Measurements from ENCODE around the gene DDX10.

Gene DDX10

DNA sequence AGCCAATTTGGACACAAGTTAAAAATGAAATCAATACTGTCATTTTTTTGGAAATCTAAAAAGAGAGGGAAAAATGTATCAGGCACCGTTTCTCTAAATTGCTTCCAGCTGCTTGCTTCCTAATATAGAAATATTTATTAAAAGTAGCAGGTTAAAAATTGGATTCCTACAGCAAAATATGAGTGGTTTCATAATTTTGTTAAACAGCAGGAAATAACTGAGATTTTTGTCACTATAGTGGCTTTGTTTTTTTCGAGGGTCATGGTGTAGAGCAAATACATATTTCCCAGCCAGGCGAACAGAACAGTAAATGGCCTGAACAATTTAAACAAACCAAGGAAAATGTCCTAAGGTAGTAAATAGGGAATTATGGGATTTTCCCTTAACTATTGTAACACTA, 159.7 kb downstream of the DDX10 start:
- intact Hi-C loops (cut with DNase I; ENCODE audit: low total_unique reads): no loop called here
- peaks cover 0 to 11% (median 0%) of the 10 kb centered on the region in 4 donors for H3K4me1 ChIP-seq
- no peak overlapping the region for H3K27ac ChIP-seq
- TF ChIP-seq, protein P1, sequence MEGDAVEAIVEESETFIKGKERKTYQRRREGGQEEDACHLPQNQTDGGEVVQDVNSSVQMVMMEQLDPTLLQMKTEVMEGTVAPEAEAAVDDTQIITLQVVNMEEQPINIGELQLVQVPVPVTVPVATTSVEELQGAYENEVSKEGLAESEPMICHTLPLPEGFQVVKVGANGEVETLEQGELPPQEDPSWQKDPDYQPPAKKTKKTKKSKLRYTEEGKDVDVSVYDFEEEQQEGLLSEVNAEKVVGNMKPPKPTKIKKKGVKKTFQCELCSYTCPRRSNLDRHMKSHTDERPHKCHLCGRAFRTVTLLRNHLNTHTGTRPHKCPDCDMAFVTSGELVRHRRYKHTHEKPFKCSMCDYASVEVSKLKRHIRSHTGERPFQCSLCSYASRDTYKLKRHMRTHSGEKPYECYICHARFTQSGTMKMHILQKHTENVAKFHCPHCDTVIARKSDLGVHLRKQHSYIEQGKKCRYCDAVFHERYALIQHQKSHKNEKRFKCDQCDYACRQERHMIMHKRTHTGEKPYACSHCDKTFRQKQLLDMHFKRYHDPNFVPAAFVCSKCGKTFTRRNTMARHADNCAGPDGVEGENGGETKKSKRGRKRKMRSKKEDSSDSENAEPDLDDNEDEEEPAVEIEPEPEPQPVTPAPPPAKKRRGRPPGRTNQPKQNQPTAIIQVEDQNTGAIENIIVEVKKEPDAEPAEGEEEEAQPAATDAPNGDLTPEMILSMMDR (IDR thresholded peaks at IDR 0.05): no peak
- H3K27me3 ChIP-seq: no peaks in the 10 kb centered on the region
- peaks cover 0 to 4% (median 2%) of the 10 kb centered on the region in 3 donors for H3K9me3 ChIP-seq
- no peaks in the 10 kb centered on the region for H3K36me3 ChIP-seq
- no peak overlapping the region for H3K4me3 ChIP-seq
- no peak for DNase-seq

DNA sequence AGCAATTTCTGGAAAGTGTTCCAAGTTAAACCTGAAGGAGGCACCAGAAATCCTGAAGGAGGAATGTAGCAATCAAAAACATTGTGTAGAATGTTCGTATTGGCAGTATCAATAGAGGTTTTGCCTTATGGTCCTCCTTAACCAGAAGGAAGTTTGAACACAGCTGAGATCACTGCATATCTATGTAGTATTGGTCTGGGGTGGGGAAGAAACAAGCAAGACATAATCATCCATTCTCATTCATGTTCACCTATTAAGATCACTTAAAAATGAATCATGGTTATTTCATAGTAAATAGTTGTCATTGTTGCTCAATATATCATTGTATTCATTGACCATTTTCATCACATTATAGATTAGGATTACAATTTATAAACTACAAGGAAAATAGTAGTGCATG, 160.5 kb downstream of the DDX10 start:
- no peak overlapping the region for H3K27ac ChIP-seq
- TF ChIP-seq, protein P1 (IDR thresholded peaks at IDR 0.05): no peak
- H3K9me3 ChIP-seq: peaks cover 0 to 11% (median 2%) of the 10 kb centered on the region in 3 donors
- no peaks in the 10 kb centered on the region for H3K27me3 ChIP-seq
- peaks cover 0 to 11% (median 0%) of the 10 kb centered on the region in 4 donors for H3K4me1 ChIP-seq
- H3K36me3 ChIP-seq: no peaks in the 10 kb centered on the region
- H3K4me3 ChIP-seq: no peak overlapping the region
- no peak for DNase-seq
- intact Hi-C loops (cut with DNase I; ENCODE audit: low total_unique reads): no loop called here

DNA sequence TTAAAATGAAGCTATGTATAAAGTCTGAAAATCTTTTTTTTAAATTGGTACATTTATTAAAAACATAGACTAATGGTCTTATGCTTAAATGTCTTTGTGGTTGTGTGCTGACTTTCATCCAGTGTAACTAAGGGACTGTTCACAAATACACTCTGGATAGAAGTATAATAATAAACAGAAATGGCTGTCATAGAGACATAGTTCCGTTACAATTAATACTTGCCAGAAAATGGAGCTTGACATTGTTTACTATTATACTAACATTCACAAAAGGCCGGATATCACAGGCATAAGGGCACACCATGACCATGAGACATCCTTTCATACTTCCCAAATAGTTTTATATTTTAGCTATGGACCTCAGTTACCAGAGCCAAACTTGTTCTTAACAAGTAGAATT, 161.3 kb downstream of the DDX10 start:
- TF ChIP-seq, protein P1 (IDR thresholded peaks at IDR 0.05): no peak
- peaks cover 0 to 11% (median 2%) of the 10 kb centered on the region in 3 donors for H3K9me3 ChIP-seq
- H3K36me3 ChIP-seq: no peaks in the 10 kb centered on the region
- peaks cover 0 to 11% (median 0%) of the 10 kb centered on the region in 4 donors for H3K4me1 ChIP-seq
- no peak for DNase-seq
- no peaks in the 10 kb centered on the region for H3K27me3 ChIP-seq
- no peak overlapping the region for H3K27ac ChIP-seq
- intact Hi-C loops (cut with DNase I; ENCODE audit: low total_unique reads): no loop called here
- no peak overlapping the region for H3K4me3 ChIP-seq

DNA sequence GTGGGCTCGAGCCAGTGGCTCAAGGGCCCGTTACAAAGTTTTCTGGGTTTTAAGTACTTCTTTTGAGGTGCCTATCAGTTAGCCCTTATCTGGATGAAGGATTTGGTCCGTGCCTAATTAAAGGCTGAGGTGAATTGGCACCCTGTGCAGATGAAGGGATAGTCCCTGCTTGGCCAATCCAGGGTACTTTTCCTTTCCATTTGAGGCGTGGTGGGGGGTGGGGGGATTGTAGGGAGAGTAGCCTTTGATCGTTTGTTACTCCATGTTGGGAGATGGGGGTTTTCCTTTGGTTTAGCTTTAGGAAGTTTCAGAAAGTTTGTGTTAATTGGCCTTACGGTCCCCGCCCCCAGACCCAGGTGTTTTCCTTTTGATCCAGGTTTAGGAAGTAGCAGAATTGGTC, 170.8 kb downstream of the DDX10 start:
- peaks cover 0 to 15% (median 8%) of the 10 kb centered on the region in 3 donors for H3K36me3 ChIP-seq
- H3K4me3 ChIP-seq: no peak overlapping the region
- DNase-seq: no peak
- intact Hi-C loops (cut with DNase I; ENCODE audit: low total_unique reads): no loop called here
- H3K27me3 ChIP-seq: no peaks in the 10 kb centered on the region
- no peak overlapping the region for H3K27ac ChIP-seq
- H3K9me3 ChIP-seq: no peaks in the 10 kb centered on the region
- TF ChIP-seq, protein P1 (IDR thresholded peaks at IDR 0.05): no peak
- H3K4me1 ChIP-seq: no peaks in the 10 kb centered on the region

DNA sequence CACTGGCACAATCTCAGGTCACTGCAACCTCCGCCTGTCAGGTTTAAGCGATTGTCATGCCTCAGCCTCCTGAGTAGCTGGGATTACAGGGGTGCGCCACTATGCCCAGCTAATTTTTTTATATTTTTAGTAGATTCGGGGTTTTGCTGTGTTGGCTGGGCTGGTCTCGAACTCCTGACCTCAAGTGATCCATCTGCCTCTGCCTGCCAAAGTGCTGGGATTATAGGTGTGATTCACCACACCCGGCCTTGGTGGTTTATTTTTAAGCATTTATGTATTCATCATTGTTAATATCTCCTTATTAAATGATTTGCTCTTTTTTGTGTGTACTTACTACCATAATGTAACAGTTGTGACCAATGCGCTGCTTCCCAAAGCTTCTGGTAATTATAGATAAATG, 171.7 kb downstream of the DDX10 start:
- no peak overlapping the region for H3K4me3 ChIP-seq
- H3K27me3 ChIP-seq: no peaks in the 10 kb centered on the region
- no peaks in the 10 kb centered on the region for H3K4me1 ChIP-seq
- no peak overlapping the region for H3K27ac ChIP-seq
- intact Hi-C loops (cut with DNase I; ENCODE audit: low total_unique reads): no loop called here
- peaks cover 0 to 15% (median 8%) of the 10 kb centered on the region in 3 donors for H3K36me3 ChIP-seq
- no peak for DNase-seq
- H3K9me3 ChIP-seq: no peaks in the 10 kb centered on the region
- TF ChIP-seq, protein P1 (IDR thresholded peaks at IDR 0.05): no peak
